HG03558 (cell line): ENCODE results near the gene RAB3IL1.

Experiments
- ATAC-seq: cut with Tn5 transposase; IDR thresholded peaks from one replicate; pipeline ENCODE4 v1.9.1; 2021; ENCODE audit warnings: moderate number of reproducible peaks; ENCODE audit not compliant: unreplicated experiment; ENCODE audit errors: extremely low read depth

The RAB3IL1 gene

GRCh38 chr11:61872935-61873565 is 44.3 kb downstream of the RAB3IL1 start:
- no peak for ATAC-seq

GRCh38 chr11:61871158-61871597 is 46.2 kb downstream of the RAB3IL1 start:
- ATAC-seq, result no peak

GRCh38 chr11:61870541-61871031 is 46.8 kb downstream of the RAB3IL1 start:
- ATAC-seq, result no peak

GRCh38 chr11:61869708-61870451 is 47.5 kb downstream of the RAB3IL1 start:
- ATAC-seq, result no peak

GRCh38 chr11:61869429-61869707 is 48.0 kb downstream of the RAB3IL1 start:
- ATAC-seq, result no peak

GRCh38 chr11:61868571-61869428 is 48.6 kb downstream of the RAB3IL1 start:
- no peak for ATAC-seq

GRCh38 chr11:61866958-61867343 is 50.4 kb downstream of the RAB3IL1 start:
- no peak for ATAC-seq

DNA sequence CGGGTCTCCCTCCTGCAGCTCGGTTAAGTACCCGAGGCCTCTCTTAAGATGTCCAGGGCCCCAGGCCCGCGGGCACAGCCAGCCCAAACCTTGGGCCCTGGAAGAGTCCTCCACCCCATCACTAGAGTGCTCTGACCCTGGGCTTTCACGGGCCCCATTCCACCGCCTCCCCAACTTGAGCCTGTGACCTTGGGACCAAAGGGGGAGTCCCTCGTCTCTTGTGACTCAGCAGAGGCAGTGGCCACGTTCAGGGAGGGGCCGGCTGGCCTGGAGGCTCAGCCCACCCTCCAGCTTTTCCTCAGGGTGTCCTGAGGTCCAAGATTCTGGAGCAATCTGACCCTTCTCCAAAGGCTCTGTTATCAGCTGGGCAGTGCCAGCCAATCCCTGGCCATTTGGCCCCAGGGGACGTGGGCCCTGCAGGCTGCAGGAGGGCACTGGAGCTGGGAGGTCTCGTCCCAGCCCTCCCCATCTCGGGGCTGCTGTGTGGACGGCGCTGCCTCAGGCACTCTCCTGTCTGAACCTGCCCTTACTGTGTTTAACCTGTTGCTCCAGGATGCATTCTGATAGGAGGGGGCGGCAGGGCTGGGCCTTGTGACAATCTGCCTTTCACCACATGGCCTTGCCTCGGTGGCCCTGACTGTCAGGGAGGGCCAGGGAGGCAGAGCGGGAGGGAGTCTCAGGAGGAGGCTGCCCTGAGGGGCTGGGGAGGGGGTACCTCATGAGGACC is 51.0 kb downstream of the RAB3IL1 start:
- ATAC-seq, result no peak

DNA sequence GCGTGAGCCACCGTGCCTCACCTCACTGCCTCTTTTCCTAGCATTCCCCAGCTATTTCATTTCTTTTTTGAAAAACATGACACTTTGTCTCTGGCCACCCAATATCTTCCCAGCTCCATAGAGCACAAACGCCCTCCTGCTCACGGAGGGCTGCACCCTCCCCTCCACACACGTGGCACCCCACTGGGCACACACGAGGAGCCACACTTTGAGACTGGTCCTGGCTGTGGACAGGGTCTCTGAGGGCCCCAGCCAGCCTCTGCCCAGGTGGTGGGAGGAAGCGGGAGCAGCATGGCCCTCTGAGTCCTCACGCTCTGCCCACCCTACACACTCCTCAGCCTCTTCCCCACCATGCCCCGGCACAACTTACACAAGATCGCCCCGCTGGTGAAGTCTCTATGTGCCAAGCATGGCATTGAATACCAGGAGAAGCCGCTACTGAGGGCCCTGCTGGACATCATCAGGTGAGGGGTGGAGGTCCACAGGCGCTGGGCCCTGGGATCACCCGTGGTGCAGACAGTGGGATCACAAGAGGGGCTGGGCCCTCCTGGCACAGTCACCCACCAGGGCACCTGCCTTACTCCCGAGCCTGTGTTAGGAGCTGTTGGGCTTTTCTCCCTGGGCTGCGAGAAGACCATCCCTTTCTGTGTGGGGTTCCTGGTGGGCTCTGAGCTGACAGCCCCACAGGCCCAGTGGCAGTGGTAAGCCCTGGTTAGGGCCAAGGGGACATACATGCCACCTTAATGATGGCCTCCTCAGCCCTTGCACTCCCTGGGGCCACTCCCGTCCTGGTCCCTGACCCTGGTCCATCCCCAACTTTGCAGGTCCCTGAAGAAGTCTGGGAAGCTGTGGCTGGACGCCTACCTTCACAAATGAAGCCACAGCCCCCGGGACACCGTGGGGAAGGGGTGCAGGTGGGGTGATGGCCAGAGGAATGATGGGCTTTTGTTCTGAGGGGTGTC is 52.3 kb downstream of the RAB3IL1 start:
- ATAC-seq, result no peak

DNA sequence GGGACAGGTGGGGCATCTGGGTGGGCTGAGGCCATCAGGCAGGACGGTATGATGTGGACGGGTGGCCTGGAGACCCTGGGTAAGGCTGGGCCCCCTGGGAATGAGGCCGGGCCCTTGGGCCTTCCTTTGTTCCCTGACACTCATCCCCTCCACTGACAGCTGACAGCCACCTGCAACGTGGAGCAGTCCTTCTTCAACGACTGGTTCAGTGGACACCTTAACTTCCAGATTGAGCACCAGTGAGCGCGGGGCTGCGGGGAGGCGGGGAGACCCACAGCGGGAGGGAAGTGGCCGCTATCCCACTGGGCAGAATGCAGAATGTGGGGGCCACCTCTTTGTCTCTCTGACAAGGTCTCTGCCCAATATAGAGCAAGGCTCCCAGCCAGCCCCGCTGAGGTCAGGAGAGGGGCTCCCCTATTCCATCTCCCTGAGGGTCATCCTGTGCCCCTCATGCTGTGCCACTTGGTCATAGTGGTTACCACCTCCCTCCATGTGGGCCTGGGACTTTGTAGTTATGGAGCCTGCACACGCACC is 53.8 kb downstream of the RAB3IL1 start:
- no peak for ATAC-seq

DNA sequence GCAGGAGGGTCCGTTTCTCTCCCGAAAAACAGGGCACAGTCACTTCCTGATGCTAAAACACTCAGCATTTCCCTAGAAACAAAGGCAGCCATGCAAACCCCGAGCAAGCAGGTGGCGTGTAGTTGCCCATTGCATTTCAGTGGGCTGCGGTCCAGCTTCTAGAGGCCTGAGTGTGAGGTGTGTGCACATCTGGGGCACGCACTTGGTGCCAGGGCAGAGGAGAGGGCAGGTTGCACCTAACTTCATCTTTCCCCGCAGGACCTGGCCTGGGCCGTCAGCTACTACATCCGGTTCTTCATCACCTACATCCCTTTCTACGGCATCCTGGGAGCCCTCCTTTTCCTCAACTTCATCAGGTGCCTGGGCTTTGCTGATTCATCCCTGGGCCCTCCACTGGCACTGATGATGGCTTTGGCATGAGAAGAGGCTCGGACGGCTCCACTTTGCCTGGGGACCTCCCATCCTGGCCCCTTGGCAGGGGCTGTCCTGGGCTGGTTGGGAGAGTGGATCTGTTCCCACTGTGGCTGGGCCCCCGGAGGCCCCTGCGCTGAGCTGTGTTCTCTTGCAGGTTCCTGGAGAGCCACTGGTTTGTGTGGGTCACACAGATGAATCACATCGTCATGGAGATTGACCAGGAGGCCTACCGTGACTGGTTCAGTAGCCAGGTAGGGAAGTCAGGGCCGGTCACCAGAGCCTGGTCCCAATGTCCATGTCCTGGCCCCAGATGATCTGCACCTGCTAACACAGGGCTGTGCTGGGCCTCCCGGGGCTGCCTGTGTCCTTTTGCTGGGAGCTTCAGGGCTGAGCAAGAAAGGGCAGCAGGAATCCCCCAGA is 54.4 kb downstream of the RAB3IL1 start:
- no peak for ATAC-seq

GRCh38 chr11:61861634-61862033 is 55.7 kb downstream of the RAB3IL1 start:
- ATAC-seq, result no peak

- ATAC-seq, result no peak
Measured at GRCh38 chr11:61860054-61860903, 57.1 kb downstream of the RAB3IL1 start.

GRCh38 chr11:61855939-61856680 is 61.3 kb downstream of the RAB3IL1 start:
- no peak for ATAC-seq

- ATAC-seq, result no peak
Measured at GRCh38 chr11:61854966-61855714, 62.2 kb downstream of the RAB3IL1 start.
